Stimulated activated CD4-positive, alpha-beta T cell treated with anti-CD3 and anti-CD28 coated beads, Interleukin-12 subunit alpha, Interleukin-12 subunit beta, amount 100 ng/mL, for 4 hours (primary cell): ENCODE results near the gene CYP24A1.
"Not testable (repeated sequence)": the region's sequence is repeated elsewhere in the genome, so short reads cannot be mapped to it uniquely, and the experiment has no call there.

Experiments
- DNase-seq: peaks from one replicate; pipeline ENCODE4 v3.0.0-alpha.2; 2020

Gene CYP24A1

GRCh38 chr20:54132612-54133433 is 41.0 kb downstream of the CYP24A1 start:
- DNase-seq = no peak

GRCh38 chr20:54131675-54132611 is 41.8 kb downstream of the CYP24A1 start:
- no peak for DNase-seq

- DNase-seq = not testable (repeated sequence)
Observed at GRCh38 chr20:54131125-54131524, 42.7 kb downstream of the CYP24A1 start.

GRCh38 chr20:54129350-54129749 is 44.4 kb downstream of the CYP24A1 start:
- no peak for DNase-seq

- DNase-seq = no peak
Observed at GRCh38 chr20:54127855-54128574, 45.8 kb downstream of the CYP24A1 start.

GRCh38 chr20:54126806-54127655 is 46.8 kb downstream of the CYP24A1 start:
- no peak for DNase-seq

- not testable (repeated sequence) for DNase-seq
Observed at GRCh38 chr20:54126328-54126727, 47.5 kb downstream of the CYP24A1 start.

GRCh38 chr20:54123587-54124180 is 50.1 kb downstream of the CYP24A1 start:
- DNase-seq = no peak

GRCh38 chr20:54122681-54123586 is 50.9 kb downstream of the CYP24A1 start:
- no peak for DNase-seq

- no peak for DNase-seq
Observed at GRCh38 chr20:54122189-54122588, 51.6 kb downstream of the CYP24A1 start.

- no peak for DNase-seq
Observed at GRCh38 chr20:54119744-54120143, 54.0 kb downstream of the CYP24A1 start.

GRCh38 chr20:54118220-54119001 is 55.4 kb downstream of the CYP24A1 start:
- no peak for DNase-seq

- no peak for DNase-seq
Observed at GRCh38 chr20:54116550-54117235, 57.1 kb downstream of the CYP24A1 start.

- no peak for DNase-seq
Observed at GRCh38 chr20:54115172-54115854, 58.5 kb downstream of the CYP24A1 start.

GRCh38 chr20:54114109-54114508 is 59.7 kb downstream of the CYP24A1 start:
- DNase-seq = no peak

- no peak for DNase-seq
Observed at GRCh38 chr20:54113566-54113965, 60.2 kb downstream of the CYP24A1 start.

- no peak for DNase-seq
Observed at GRCh38 chr20:54112221-54112884, 61.4 kb downstream of the CYP24A1 start.

- no peak for DNase-seq
Observed at GRCh38 chr20:54111460-54111859, 62.3 kb downstream of the CYP24A1 start.
